K562 (cell line): Measurements from ENCODE around the gene PDE1C. TPM values are rescaled to one million over a fixed set of nuclear protein-coding genes. Genes with fewer than 3 reads are reported as not detected.

Experiments used
- ATAC-seq: fragments of 200-7000 bp; cut with Tn5 transposase; 3 replicates; pipeline ENCODE4 v1.9.1; 2020; ENCODE audit warnings: moderate library complexity
- BruUV-seq: library from RNA; stranded (reverse); fragments of 400-500 nt; replicated peaks from 2 replicates; lab custom pipeline; 2021; lab: Mats Ljungman, UMichigan
- CTCF ChIA-PET: fragments of 300-600 bp; formaldehyde crosslinking; extraction: SDS; loops from one replicate; lab custom pipeline; 2021; ENCODE audit warnings: low intra/inter-chr PET ratio; lab: Yijun Ruan, JAX
- POLR2A ChIA-PET: fragments of 300-600, 350-650 bp; sonication (Branson Sonifier 250); formaldehyde crosslinking; extraction: SDS; loops from one replicate; lab custom pipeline; 2021; ENCODE audit warnings: antibody characterized with exemption, inconsistent platforms; lab: Yijun Ruan, JAX
- DNase-seq, 4 experiments: peaks; one replicate each; pipeline versions ENCODE4 v3.0.0 to v3.0.0-alpha.2; 2011 to 2018; ENCODE audit warnings: low spot score in 3 of 4, mixed read lengths in 3 of 4; ENCODE audit errors: extremely low read depth in 1 of 4
- FAIRE-seq: peaks from 2 replicates; lab custom pipeline; 2011; peaks lifted over from hg19 to GRCh38; lab: Jason Lieb, UNC
- H2AFZ ChIP-seq: 2 replicates; pipeline ENCODE4 v1.6.0; 2011; ENCODE audit warnings: low read depth, low read length, control low read depth, inconsistent platforms
- H3K27ac ChIP-seq: fragments of 200-600 bp; 3 replicates; pipeline ENCODE4 v1.8.0; 2011; ENCODE audit warnings: low read depth, mild to moderate bottlenecking, control low read depth, inconsistent platforms, low read length, moderate library complexity, mixed read lengths; ENCODE audit errors: extremely low read depth
- H3K27me3 ChIP-seq, 2 experiments: fragments of 300-600 bp in 1 of 2; 2 replicates in 1 of 2; 3 replicates in 1 of 2; pipeline versions ENCODE4 v1.6.0 to v1.8.0; 2011; ENCODE audit warnings: inconsistent platforms in 2 of 2, low read length in 2 of 2, mild to moderate bottlenecking in 1 of 2, mixed read lengths in 1 of 2, moderate library complexity in 1 of 2; ENCODE audit not compliant: control insufficient read depth in 2 of 2, insufficient read depth in 2 of 2
- H3K36me3 ChIP-seq: fragments of 300-600 bp; 3 replicates; pipeline ENCODE4 v1.8.0; 2011; ENCODE audit warnings: mild to moderate bottlenecking, low read length, inconsistent platforms; ENCODE audit not compliant: control insufficient read depth, insufficient read depth
- H3K4me1 ChIP-seq, 2 experiments: fragments of 200-600 bp in 1 of 2; replicated peaks in 1 of 2; 2 replicates in 1 of 2; 3 replicates in 1 of 2; pipeline versions ENCODE4 v1.5.1 to v1.8.0; 2011; ENCODE audit warnings: inconsistent platforms in 2 of 2, low read length in 2 of 2, mild to moderate bottlenecking in 1 of 2, mixed read lengths in 1 of 2, moderate library complexity in 1 of 2; ENCODE audit not compliant: control insufficient read depth in 2 of 2, insufficient read depth in 2 of 2
- H3K4me2 ChIP-seq: 2 replicates; pipeline ENCODE4 v1.6.1; 2011; ENCODE audit warnings: low read length, control low read depth, inconsistent platforms, mixed read lengths; ENCODE audit not compliant: insufficient read depth
- H3K4me3 ChIP-seq: fragments of 200-600 bp; sonication (generic), shearing (Covaris generic); 2 replicates; pipeline ENCODE4 v1.5.1; 2016; ENCODE audit warnings: control low read depth, inconsistent platforms
- H3K79me2 ChIP-seq: fragments of 200-600 bp; 3 replicates; pipeline ENCODE4 v1.8.0; 2011; ENCODE audit warnings: low read length, inconsistent platforms; ENCODE audit not compliant: control insufficient read depth, insufficient read depth
- H3K9ac ChIP-seq, 2 experiments: 2 replicates each; pipeline versions ENCODE4 v1.6.0 to v1.6.1; 2011; ENCODE audit warnings: low read depth in 2 of 2, low read length in 2 of 2, control low read depth in 1 of 2, inconsistent platforms in 1 of 2, mild to moderate bottlenecking in 1 of 2, mixed read lengths in 1 of 2; ENCODE audit not compliant: insufficient read depth in 1 of 2
- H3K9me1 ChIP-seq: one replicate; pipeline ENCODE4 v1.6.0; 2011; ENCODE audit warnings: inconsistent platforms, mild to moderate bottlenecking, low read length, moderate library complexity; ENCODE audit not compliant: control insufficient read depth, insufficient read depth
- H3K9me3 ChIP-seq: replicated peaks from 2 replicates; pipeline ENCODE4 v1.5.1; 2011; ENCODE audit warnings: low read depth, low read length, inconsistent platforms; ENCODE audit not compliant: control insufficient read depth, insufficient read depth
- H4K20me1 ChIP-seq: replicated peaks from 2 replicates; pipeline ENCODE4 v1.6.1; 2011; ENCODE audit warnings: low read length, inconsistent platforms, mixed read lengths; ENCODE audit not compliant: control insufficient read depth, insufficient read depth
- CAMTA2 ChIP-seq: fragments of 250-450 bp; sonication (Bioruptor Pico); conservative IDR thresholded peaks from 2 replicates; pipeline ENCODE4 v1.5.1; 2022
- DMBX1 ChIP-seq: fragments of 250-450 bp; sonication (Bioruptor Pico); IDR thresholded peaks from 2 replicates; pipeline ENCODE4 v1.8.0; 2022; ENCODE audit warnings: inconsistent platforms, mild to moderate bottlenecking, moderate library complexity, borderline replicate concordance
- GATAD2A ChIP-seq: fragments of 450-650 bp; IDR thresholded peaks from 2 replicates; pipeline ENCODE4 v1.6.1; 2017
- GATAD2B ChIP-seq: fragments of 450-650 bp; IDR thresholded peaks from 2 replicates; pipeline ENCODE4 v1.6.1; 2017; ENCODE audit warnings: mild to moderate bottlenecking, borderline replicate concordance
- HNRNPUL1 ChIP-seq: fragments of 200-400 bp; formaldehyde crosslinking; IDR thresholded peaks from 2 replicates; pipeline ENCODE4 v1.6.1; 2017; ENCODE audit warnings: low read length
- HOXB6 ChIP-seq: fragments of 250-450 bp; sonication (Bioruptor Pico); IDR thresholded peaks from 2 replicates; pipeline ENCODE4 v1.5.1; 2022; ENCODE audit warnings: mild to moderate bottlenecking, borderline replicate concordance
- POLR2H ChIP-seq: IDR thresholded peaks from 2 replicates; pipeline ENCODE4 v1.6.1; 2016; ENCODE audit warnings: missing genetic modification characterization, low read depth, mild to moderate bottlenecking, control low read depth, missing compliant biosample characterization, moderate library complexity
- RBM17 ChIP-seq: fragments of 200-400 bp; formaldehyde crosslinking; IDR thresholded peaks from 2 replicates; pipeline ENCODE4 v1.6.1; 2017; ENCODE audit warnings: low read depth, mild to moderate bottlenecking, low read length, borderline replicate concordance
- SLC30A9 ChIP-seq: fragments of 250-450 bp; sonication (Bioruptor Pico); IDR thresholded peaks from 2 replicates; pipeline ENCODE4 v1.8.0; 2022; ENCODE audit warnings: mild to moderate bottlenecking, moderate library complexity
- SMARCE1 ChIP-seq: fragments of 450-650 bp; IDR thresholded peaks from 2 replicates; pipeline ENCODE4 v1.7.1; 2016; ENCODE audit warnings: mild to moderate bottlenecking
- ZNF23 ChIP-seq: fragments of 250-450 bp; sonication (Bioruptor Pico); IDR thresholded peaks from 2 replicates; pipeline ENCODE4 v1.4.0; 2020; ENCODE audit warnings: mild to moderate bottlenecking
- ZNF589 ChIP-seq: fragments of 200-800 bp; sonication (Bioruptor generic); IDR thresholded peaks from 2 replicates; pipeline ENCODE4 v1.6.1; 2016; ENCODE audit warnings: low read depth, missing genetic modification characterization, missing compliant biosample characterization
- ZNF717 ChIP-seq: fragments of 250-450 bp; sonication (Bioruptor Pico); IDR thresholded peaks from 2 replicates; pipeline ENCODE4 v1.5.0; 2021
- WGBS: fragments of 100-300 bp; shearing (Covaris generic); methylation state at CpG from one replicate; pipeline ENCODE4 v1.1.6; 2016; ENCODE audit warnings: low coverage, mixed read lengths; ENCODE audit not compliant: insufficient coverage; ENCODE audit errors: missing lambda C conversion rate; 5-methylcytosine and 5-hydroxymethylcytosine counted together
- in situ Hi-C: fragments of 300-500 bp; cut with MboI; formaldehyde crosslinking; loops from 4 replicates; pipeline ENCODE4 v1.15.0; 2018; ENCODE audit warnings: inconsistent platforms, mixed read lengths
- intact Hi-C: fragments of 100-400 bp; cut with micrococcal nuclease; formaldehyde crosslinking; loops from 2 replicates; pipeline ENCODE4 v1.14.2; 2022
- polyA plus RNA-seq, 8 experiments: library from polyadenylated mRNA; depleted of rRNA in 4 of 8; stranded (reverse) in 5 of 8; unstranded in 3 of 8; fragments of >200 nt; fragmentation: Nextera tagmentation in 2 of 8; fragmentation: Illumina TruSeq in 1 of 8; extraction: Ambion mirVana in 2 of 8; extraction: Trizol in 1 of 8; gene quantifications; 2 replicates each; pipeline versions ENCODE4 v1.2.1 to v1.2.3, GENCODE V29; 2011 to 2014; ENCODE audit warnings: inconsistent platforms in 1 of 8, missing spikeins in 1 of 8
- total RNA-seq, 7 experiments: library from RNA; depleted of rRNA in 6 of 7; stranded (reverse); fragments of >200 nt in 6 of 7; fragmentation: Illumina TruSeq in 2 of 7; extraction: Trizol in 2 of 7; gene quantifications; 2 replicates each; pipeline versions ENCODE4 v1.2.1 to v1.2.3, GENCODE V29; 2011 to 2021; ENCODE audit warnings: low replicate concordance in 1 of 7
- TF ChIP-seq, protein P1 (sequence below): fragments of 450-650 bp; IDR thresholded peaks from 2 replicates; pipeline ENCODE4 v1.6.1; 2018; ENCODE audit warnings: mild to moderate bottlenecking, low read depth; ENCODE audit not compliant: partially characterized antibody
- TF ChIP-seq, protein P2 (sequence below): fragments of 250-450 bp; sonication (Bioruptor Pico); IDR thresholded peaks from 2 replicates; pipeline ENCODE4 v1.5.0; 2021

The PDE1C gene
- total and polyA plus RNA-seq, 9 of the 15 experiments (the other 6 are each of a cell fraction or from before 2014, with no cell fraction given): under 0.01 to 0.01 TPM; not detected in 7

DNA sequence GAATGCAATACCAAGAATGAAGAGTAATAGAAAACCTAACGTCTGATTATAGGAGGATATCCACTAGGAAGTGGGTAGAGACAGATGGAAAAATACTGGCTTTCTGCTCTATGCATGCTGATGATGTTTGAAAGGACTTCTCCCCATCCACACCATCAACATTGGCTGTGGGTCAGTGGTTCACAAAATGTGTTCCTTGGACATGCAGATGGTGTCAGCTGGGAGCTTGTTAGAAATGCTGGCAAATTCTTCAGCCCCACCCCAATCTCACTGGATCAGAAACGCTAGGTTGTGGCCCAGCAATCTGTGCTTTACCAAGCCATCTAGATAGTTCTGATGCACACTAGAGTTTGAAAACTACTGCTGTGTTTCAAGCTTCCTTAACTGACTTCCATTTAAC is 219.1 kb downstream of the PDE1C start:
- intact Hi-C loops (no loop called here), in situ Hi-C loops (no loop called here)
- ChIA-PET CTCF (no interaction called here), POLR2A (no interaction called here)
- no peaks in the 10 kb centered on the region for H3K9me3 ChIP-seq
- no peaks in the 10 kb centered on the region for H3K4me1 ChIP-seq
- no peak overlapping the region for H3K9ac ChIP-seq
- no peak overlapping the region for H2AFZ ChIP-seq
- no peaks in the 10 kb centered on the region for H3K36me3 ChIP-seq
- no peak overlapping the region for H3K4me2 ChIP-seq
- WGBS: 0% methylated on average over 2 of the region's 2 CpGs
- H3K9me1 ChIP-seq: no peaks in the 10 kb centered on the region
- no peaks in the 10 kb centered on the region for H4K20me1 ChIP-seq
- no peak for FAIRE-seq
- H3K27ac ChIP-seq: no peak overlapping the region
- H3K27me3 ChIP-seq: no peaks in the 10 kb centered on the region
- no peaks in the 10 kb centered on the region for H3K79me2 ChIP-seq
- TF ChIP-seq SLC30A9 (CRISPR knock-in tag): no peak
- no peak for TF ChIP-seq HOXB6
- TF ChIP-seq POLR2H: no peak
- no peak for TF ChIP-seq CAMTA2 (CRISPR knock-in tag)
- TF ChIP-seq ZNF23 (CRISPR knock-in tag): no peak
- TF ChIP-seq DMBX1 (CRISPR knock-in tag): no peak
- no peak for TF ChIP-seq GATAD2A
- TF ChIP-seq ZNF717 (CRISPR knock-in tag): no peak
- no peak for TF ChIP-seq SMARCE1
- no peak for TF ChIP-seq RBM17
- no peak for TF ChIP-seq HNRNPUL1
- TF ChIP-seq, protein P1, sequence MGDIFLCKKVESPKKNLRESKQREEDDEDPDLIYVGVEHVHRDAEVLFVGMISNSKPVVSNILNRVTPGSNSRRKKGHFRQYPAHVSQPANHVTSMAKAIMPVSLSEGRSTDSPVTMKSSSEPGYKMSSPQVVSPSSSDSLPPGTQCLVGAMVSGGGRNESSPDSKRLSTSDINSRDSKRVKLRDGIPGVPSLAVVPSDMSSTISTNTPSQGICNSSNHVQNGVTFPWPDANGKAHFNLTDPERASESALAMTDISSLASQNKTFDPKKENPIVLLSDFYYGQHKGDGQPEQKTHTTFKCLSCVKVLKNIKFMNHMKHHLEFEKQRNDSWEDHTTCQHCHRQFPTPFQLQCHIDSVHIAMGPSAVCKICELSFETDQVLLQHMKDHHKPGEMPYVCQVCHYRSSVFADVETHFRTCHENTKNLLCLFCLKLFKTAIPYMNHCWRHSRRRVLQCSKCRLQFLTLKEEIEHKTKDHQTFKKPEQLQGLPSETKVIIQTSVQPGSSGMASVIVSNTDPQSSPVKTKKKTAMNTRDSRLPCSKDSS: no peak
- TF ChIP-seq, protein P2, sequence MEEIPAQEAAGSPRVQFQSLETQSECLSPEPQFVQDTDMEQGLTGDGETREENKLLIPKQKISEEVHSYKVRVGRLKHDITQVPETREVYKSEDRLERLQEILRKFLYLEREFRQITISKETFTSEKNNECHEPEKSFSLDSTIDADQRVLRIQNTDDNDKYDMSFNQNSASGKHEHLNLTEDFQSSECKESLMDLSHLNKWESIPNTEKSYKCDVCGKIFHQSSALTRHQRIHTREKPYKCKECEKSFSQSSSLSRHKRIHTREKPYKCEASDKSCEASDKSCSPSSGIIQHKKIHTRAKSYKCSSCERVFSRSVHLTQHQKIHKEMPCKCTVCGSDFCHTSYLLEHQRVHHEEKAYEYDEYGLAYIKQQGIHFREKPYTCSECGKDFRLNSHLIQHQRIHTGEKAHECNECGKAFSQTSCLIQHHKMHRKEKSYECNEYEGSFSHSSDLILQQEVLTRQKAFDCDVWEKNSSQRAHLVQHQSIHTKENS: no peak
- TF ChIP-seq GATAD2B: no peak
- TF ChIP-seq ZNF589 (CRISPR knock-in tag): no peak
- ATAC-seq: no peak
- H3K4me3 ChIP-seq: no peak overlapping the region
- BruUV-seq: no TSS peak
- no peak for DNase-seq
